PFSK-1 (cell line): ENCODE data around the gene SYVN1.

ENCODE experiments used
- FOXP2 ChIP-seq: optimal IDR thresholded peaks from 2 replicates; pipeline ENCODE3; 2011; ENCODE audit warnings: borderline replicate concordance, control low read depth, inconsistent platforms; ENCODE audit not compliant: insufficient read depth; ENCODE audit errors: extremely low read length, extremely low read depth
- POLR2AphosphoS5 ChIP-seq: IDR thresholded peaks from 2 replicates; pipeline ENCODE4 v1.6.1; 2012; ENCODE audit warnings: low read depth, mild to moderate bottlenecking, control low read depth, low read length, moderate library complexity
- REST ChIP-seq, 2 experiments: IDR thresholded peaks; 2 replicates each; pipeline versions ENCODE4 v1.6.1 to v1.8.0; 2011 to 2012; ENCODE audit warnings: low read depth in 2 of 2, low read length in 2 of 2, control low read depth in 1 of 2, inconsistent platforms in 1 of 2, mild to moderate bottlenecking in 1 of 2, moderate library complexity in 1 of 2; ENCODE audit not compliant: insufficient read depth in 1 of 2
- SIN3A ChIP-seq: IDR thresholded peaks from 2 replicates; pipeline ENCODE4 v1.6.1; 2012; ENCODE audit warnings: mild to moderate bottlenecking, low read length, moderate library complexity, borderline replicate concordance; ENCODE audit not compliant: insufficient read depth
- TAF1 ChIP-seq: IDR thresholded peaks from 2 replicates; pipeline ENCODE4 v1.6.1; 2012; ENCODE audit warnings: low read length, control low read depth, borderline replicate concordance; ENCODE audit not compliant: insufficient read depth

SYVN1 gene

DNA sequence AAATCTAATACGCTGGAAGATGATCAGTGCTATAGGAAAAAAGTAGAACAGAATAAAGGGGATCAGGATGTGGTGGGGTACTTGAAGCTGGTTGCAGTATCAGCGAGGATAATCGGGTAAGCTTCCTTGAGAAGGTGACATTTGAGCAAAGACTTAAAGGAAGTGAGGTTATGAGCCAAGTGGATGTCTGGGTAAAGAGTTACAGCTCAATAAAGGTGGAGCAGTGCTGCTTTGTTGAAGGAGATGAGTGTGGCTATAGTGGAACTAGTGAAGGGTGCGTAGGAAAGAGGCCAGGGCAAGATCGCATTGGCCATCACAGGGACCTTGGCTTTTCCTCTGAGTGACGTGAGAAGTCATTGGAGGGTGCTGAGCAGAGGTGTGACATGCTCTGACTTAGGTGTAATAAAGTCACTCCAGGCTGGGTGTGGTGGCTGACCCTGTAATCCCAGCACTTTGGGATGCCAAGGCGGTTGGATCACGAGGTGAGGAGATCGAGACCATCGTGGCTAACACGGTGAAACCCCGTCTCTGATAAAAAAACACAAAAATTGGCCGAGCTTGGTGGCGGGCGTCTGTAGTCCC is 2.3 kb upstream of the SYVN1 start:
- TF ChIP-seq POLR2AphosphoS5 (no peak), SIN3A (no peak), TAF1 (no peak), REST (IDR thresholded peaks at IDR 0.05; ENCODE audit: insufficient read depth in 1 of 2, low read depth in 2 of 2, low read length in 2 of 2) (no peak), FOXP2 (no peak)

DNA sequence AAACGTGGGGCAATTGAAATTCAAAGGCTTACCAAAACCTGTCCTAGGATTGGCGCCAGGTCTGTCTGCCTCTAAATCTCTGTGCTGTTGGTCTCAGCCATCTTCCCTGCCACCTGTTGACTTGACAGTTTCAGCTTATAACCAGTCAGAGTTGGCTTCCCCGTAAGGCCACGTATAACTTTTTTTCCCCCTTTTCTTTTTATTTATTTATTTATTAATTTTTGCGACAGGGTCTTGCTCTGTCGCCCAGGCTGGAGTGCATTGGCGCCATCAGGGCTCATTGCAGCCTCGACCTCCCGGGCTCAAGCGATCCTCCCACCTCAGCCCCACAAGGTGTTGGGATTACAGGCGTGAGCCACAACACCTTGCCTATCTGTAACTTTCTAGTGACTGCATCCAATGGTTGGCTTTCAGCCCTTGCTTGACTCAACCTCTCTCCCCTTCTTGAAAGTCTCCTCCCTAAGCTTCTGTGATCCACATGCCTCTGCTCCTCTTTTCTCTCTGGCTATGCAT is 1.4 kb upstream of the SYVN1 start:
- TF ChIP-seq SIN3A (no peak), REST (IDR thresholded peaks at IDR 0.05; ENCODE audit: insufficient read depth in 1 of 2, low read depth in 2 of 2, low read length in 2 of 2) (no peak), FOXP2 (no peak), TAF1 (no peak), POLR2AphosphoS5 (no peak)

DNA sequence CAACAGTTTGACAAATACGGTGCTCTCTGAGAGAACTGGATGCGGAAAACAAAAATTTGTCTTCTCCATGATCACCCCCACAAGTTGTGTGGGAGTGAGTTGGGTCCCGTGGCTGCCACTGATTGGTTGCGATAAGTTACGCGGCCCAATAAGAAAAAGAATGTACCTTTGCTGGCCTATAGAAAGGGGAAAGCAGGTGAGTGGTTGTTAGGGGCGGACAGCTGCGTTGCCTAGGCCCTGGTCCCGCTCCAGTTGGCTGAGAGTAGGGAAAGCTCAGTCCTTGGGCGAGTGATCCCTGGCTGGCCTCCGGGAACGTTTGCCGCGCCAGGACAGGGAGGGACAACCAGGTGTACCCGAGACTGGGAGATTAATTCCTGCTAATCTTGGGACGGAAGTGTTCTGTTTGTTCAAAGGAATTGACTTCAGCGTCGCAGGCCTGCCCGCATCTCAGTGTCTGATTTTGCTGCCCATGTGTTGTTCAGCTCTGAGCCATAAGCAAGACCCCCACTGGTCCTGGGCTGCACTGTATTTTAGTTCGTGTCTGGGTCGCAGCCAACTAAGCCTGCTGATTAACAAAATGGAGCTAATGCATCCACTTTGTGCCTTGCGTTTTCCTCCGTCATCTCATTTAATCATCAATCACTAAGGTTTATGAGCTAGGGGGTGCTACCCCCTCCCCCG is 773 bp upstream of the SYVN1 start:
- no peak for TF ChIP-seq SIN3A
- TF ChIP-seq POLR2AphosphoS5: peak; percentile 68; the same call in 1 of the 2 replicates

- no peak for TF ChIP-seq TAF1
- TF ChIP-seq REST (IDR thresholded peaks at IDR 0.05; ENCODE audit: insufficient read depth in 1 of 2, low read depth in 2 of 2, low read length in 2 of 2): no peak
- no peak for TF ChIP-seq POLR2AphosphoS5
- no peak for TF ChIP-seq FOXP2
- no peak for TF ChIP-seq SIN3A
These were observed 595 bp downstream of the SYVN1 start for GRCh38 chr11:65133724-65134123.

DNA sequence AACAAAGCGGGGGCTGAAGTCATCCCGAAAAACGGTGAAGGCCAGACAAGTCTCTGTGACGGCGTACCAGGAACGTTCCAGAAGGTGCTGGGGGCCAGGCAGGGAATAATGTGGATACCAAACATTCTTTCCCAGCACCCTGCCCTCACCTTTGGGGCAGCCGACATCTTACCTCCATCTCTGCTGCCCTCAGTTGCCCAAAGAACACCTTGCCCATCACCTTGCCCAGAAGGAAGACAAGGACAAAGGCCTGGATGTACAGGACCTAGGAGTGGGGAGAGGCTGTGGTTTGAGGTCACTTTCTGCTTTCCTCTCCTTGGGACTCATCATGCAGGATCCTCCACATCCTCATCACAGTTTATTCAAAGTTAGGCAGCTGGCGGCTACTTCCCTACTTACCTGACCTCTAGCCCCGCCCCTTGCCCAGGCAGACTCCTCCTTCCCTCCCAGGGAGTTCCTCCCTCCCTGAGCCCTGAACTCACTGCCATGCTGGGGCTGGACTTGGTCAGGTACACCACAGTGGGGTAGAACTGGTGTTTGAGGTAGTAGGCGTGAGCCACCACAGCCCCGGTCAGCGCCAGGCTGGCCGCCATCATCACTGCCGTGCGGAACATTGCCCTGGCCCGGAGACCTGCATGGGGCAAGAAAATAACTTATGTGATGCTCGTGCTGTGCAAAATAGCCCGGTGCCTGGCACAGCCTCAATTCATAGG is 1.2 kb downstream of the SYVN1 start:
- TF ChIP-seq SIN3A (no peak), POLR2AphosphoS5 (no peak), TAF1 (no peak), REST (IDR thresholded peaks at IDR 0.05; ENCODE audit: insufficient read depth in 1 of 2, low read depth in 2 of 2, low read length in 2 of 2) (no peak), FOXP2 (no peak)
